BLaER1 (cell line): ENCODE measurements around the gene PGS1.

Experiments
- H3K27ac ChIP-seq: shearing (Covaris generic); formaldehyde crosslinking; 2 replicates; pipeline ENCODE4 v1.8.1; 2022
- H3K27me3 ChIP-seq: shearing (Covaris generic); formaldehyde crosslinking; 2 replicates; pipeline ENCODE4 v1.8.1; 2022
- H3K36me3 ChIP-seq: shearing (Covaris generic); formaldehyde crosslinking; 2 replicates; pipeline ENCODE4 v1.8.1; 2022
- H3K4me1 ChIP-seq: shearing (Covaris generic); formaldehyde crosslinking; 2 replicates; pipeline ENCODE4 v1.8.1; 2022
- H3K4me2 ChIP-seq: shearing (Covaris generic); formaldehyde crosslinking; 2 replicates; pipeline ENCODE4 v1.8.1; 2022
- H3K4me3 ChIP-seq: shearing (Covaris generic); formaldehyde crosslinking; 2 replicates; pipeline ENCODE4 v1.8.1; 2022
- H3K9ac ChIP-seq: shearing (Covaris generic); formaldehyde crosslinking; 2 replicates; pipeline ENCODE4 v1.8.1; 2022
- H3K9me3 ChIP-seq: shearing (Covaris generic); formaldehyde crosslinking; 2 replicates; pipeline ENCODE4 v1.8.1; 2022
- H4K20me1 ChIP-seq: shearing (Covaris generic); formaldehyde crosslinking; 2 replicates; pipeline ENCODE4 v1.8.1; 2022
- Cebpa-rat ChIP-seq: shearing (Covaris generic); IDR thresholded peaks from 2 replicates; pipeline ENCODE4 v1.8.1; 2022

The PGS1 gene

GRCh38 chr17:78415821-78416711 is 37.6 kb downstream of the PGS1 start:
- no peak for TF ChIP-seq Cebpa-rat
- Histone ChIP-seq H3K27me3 (no peaks in the 10 kb centered on the region), H3K36me3 (peaks cover 72% of the 10 kb centered on the region)

DNA sequence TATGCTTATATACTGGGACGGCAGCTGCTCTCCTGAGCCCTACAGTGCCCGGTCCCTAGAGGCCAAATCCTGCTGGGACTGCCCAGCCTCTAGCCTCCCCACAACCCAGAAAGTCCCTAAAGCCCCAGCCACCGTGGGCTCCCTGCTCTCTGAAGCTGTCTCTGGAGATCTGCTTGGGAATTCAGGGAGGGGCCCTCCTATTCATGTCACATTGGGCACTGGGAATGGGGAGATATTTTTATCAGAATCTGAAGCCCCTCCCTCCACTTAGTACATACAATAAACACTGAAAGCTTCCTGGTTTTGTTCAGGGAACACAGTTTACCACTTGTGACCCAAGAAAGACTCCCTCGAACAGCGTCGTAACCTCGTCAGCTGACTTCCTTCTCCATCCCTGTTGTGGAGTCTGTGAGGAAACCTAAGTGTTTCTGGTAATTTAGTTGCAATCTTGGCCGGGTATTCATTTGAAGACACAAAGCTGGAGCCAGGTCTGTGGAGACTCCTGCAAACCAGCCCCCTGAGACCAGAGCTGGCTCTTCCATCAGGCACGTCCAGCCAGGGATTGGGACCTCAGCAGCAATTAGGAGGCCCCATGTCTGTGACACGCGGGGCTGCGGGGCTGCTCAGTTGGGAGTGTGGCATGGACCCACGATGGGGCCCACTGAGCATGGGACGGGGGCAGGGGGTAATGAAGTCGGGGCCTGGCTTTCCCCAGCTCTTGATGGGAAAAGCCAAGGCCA is 38.5 kb downstream of the PGS1 start:
- Histone ChIP-seq H3K36me3 (peaks cover 76% of the 10 kb centered on the region), H3K27ac (peak overlapping the region; percentile 52), H3K4me2 (peak overlapping the region; percentile 46), H4K20me1 (peaks cover 89% of the 10 kb centered on the region), H3K9ac (peak overlapping the region; percentile 3; the same call in 1 of the 2 replicates), H3K9me3 (no peaks in the 10 kb centered on the region), H3K4me3 (no peak overlapping the region), H3K27me3 (no peaks in the 10 kb centered on the region), H3K4me1 (peaks cover 61% of the 10 kb centered on the region)
- TF ChIP-seq Cebpa-rat, result no peak

More at GRCh38 chr17:78415821-78416711, 37.6 kb downstream of the PGS1 start:
- Histone ChIP-seq H4K20me1 (peaks cover 89% of the 10 kb centered on the region), H3K9ac (peak overlapping the region; percentile 3; the same call in 1 of the 2 replicates), H3K4me2 (peak overlapping the region; percentile 46), H3K4me1 (peaks cover 68% of the 10 kb centered on the region), H3K9me3 (no peaks in the 10 kb centered on the region), H3K4me3 (no peak overlapping the region), H3K27ac (peak overlapping the region; percentile 52)

GRCh38 chr17:78417531-78417909 is 39.1 kb downstream of the PGS1 start:
- TF ChIP-seq Cebpa-rat, result no peak
- Histone ChIP-seq H3K36me3 (peaks cover 81% of the 10 kb centered on the region), H3K4me1 (peaks cover 55% of the 10 kb centered on the region), H3K4me3 (no peak overlapping the region), H3K4me2 (no peak overlapping the region), H3K9me3 (no peaks in the 10 kb centered on the region), H3K9ac (no peak overlapping the region), H3K27me3 (no peaks in the 10 kb centered on the region), H3K27ac (no peak overlapping the region), H4K20me1 (peaks cover 89% of the 10 kb centered on the region)

- Histone ChIP-seq H3K36me3 (peaks cover 91% of the 10 kb centered on the region), H3K27me3 (no peaks in the 10 kb centered on the region), H3K9ac (no peak overlapping the region), H3K4me3 (no peak overlapping the region), H3K9me3 (no peaks in the 10 kb centered on the region), H3K4me2 (no peak overlapping the region), H3K27ac (no peak overlapping the region), H3K4me1 (peaks cover 46% of the 10 kb centered on the region), H4K20me1 (peaks cover 82% of the 10 kb centered on the region)
- TF ChIP-seq Cebpa-rat, result no peak
These were observed 40.0 kb downstream of the PGS1 start for GRCh38 chr17:78418326-78419026.

GRCh38 chr17:78419970-78420815 is 41.7 kb downstream of the PGS1 start:
- no peak overlapping the region for H3K27ac ChIP-seq

GRCh38 chr17:78421084-78421533 is 42.7 kb downstream of the PGS1 start:
- Histone ChIP-seq H3K4me1 (peaks cover 23% of the 10 kb centered on the region), H4K20me1 (peaks cover 71% of the 10 kb centered on the region), H3K4me3 (no peak overlapping the region), H3K9me3 (no peaks in the 10 kb centered on the region), H3K27me3 (no peaks in the 10 kb centered on the region), H3K36me3 (peaks cover 92% of the 10 kb centered on the region), H3K4me2 (no peak overlapping the region), H3K9ac (no peak overlapping the region), H3K27ac (no peak overlapping the region)
- no peak for TF ChIP-seq Cebpa-rat

More at GRCh38 chr17:78419970-78420815, 41.7 kb downstream of the PGS1 start:
- peaks cover 71% of the 10 kb centered on the region for H4K20me1 ChIP-seq
- H3K4me1 ChIP-seq, result peaks cover 29% of the 10 kb centered on the region
- no peak for TF ChIP-seq Cebpa-rat
- 0 out of 2 replicates have a peak overlapping the region, but pooled peaks have one; percentile 4 for H3K9ac ChIP-seq
- H3K9me3 ChIP-seq, result no peaks in the 10 kb centered on the region
- peaks cover 92% of the 10 kb centered on the region for H3K36me3 ChIP-seq
- H3K27me3 ChIP-seq, result no peaks in the 10 kb centered on the region
- H3K4me3 ChIP-seq, result no peak overlapping the region
- H3K4me2 ChIP-seq, result no peak overlapping the region

GRCh38 chr17:78421534-78422266 is 43.3 kb downstream of the PGS1 start:
- Histone ChIP-seq H4K20me1 (peaks cover 65% of the 10 kb centered on the region), H3K27me3 (no peaks in the 10 kb centered on the region), H3K27ac (no peak overlapping the region), H3K4me3 (no peak overlapping the region), H3K9ac (no peak overlapping the region), H3K36me3 (peaks cover 92% of the 10 kb centered on the region), H3K9me3 (no peaks in the 10 kb centered on the region), H3K4me2 (no peak overlapping the region), H3K4me1 (peaks cover 17% of the 10 kb centered on the region)
- no peak for TF ChIP-seq Cebpa-rat

DNA sequence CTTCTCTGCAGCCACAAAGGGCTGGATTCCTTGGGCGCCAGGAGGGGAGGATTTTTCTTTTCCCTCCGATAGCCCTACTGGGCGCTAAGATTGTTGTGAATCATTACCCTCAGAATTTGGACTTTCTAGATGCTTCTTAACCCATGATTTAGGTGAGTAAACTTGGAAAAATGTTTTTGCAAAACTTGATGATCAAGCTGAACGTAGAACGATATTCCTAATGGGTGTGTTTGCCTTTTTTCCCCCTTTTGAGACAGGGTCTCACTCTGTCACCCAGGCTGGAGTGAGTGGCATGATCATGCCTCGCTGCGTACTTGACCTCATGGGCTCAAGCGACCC is 43.8 kb downstream of the PGS1 start:
- no peak overlapping the region for H3K4me3 ChIP-seq
- no peaks in the 10 kb centered on the region for H3K9me3 ChIP-seq
- no peak for TF ChIP-seq Cebpa-rat
- peaks cover 60% of the 10 kb centered on the region for H4K20me1 ChIP-seq
- peaks cover 92% of the 10 kb centered on the region for H3K36me3 ChIP-seq
- H3K27me3 ChIP-seq, result no peaks in the 10 kb centered on the region
- peaks cover 12% of the 10 kb centered on the region for H3K4me1 ChIP-seq
- no peak overlapping the region for H3K27ac ChIP-seq
- no peak overlapping the region for H3K9ac ChIP-seq
- H3K4me2 ChIP-seq, result no peak overlapping the region
